Small intestine (tissue), 7 donors: ENCODE measurements around the gene EFNA4. TPM values are rescaled to one million over a fixed set of nuclear protein-coding genes. Genes with fewer than 3 reads are reported as not detected.

Experiments
- DNase-seq, 2 donors: peaks; one replicate each; pipeline versions ENCODE4 v3.0.0 to v3.0.0-alpha.2; 2013
- FAIRE-seq: peaks from 2 replicates; lab custom pipeline; 2012; peaks lifted over from hg19 to GRCh38; lab: Jason Lieb, UNC
- H3K27ac ChIP-seq, 3 donors: one replicate each; pipeline ENCODE4 v1.5.1; 2013; ENCODE audit warnings: low read length in 2 of 3, mild to moderate bottlenecking in 2 of 3, control low read depth in 1 of 3, inconsistent platforms in 1 of 3, low read depth in 1 of 3, moderate library complexity in 1 of 3
- H3K27me3 ChIP-seq, 3 donors: one replicate each; pipeline ENCODE4 v1.6.1; 2013; ENCODE audit warnings: low read length in 3 of 3, inconsistent platforms in 1 of 3; ENCODE audit not compliant: control insufficient read depth in 3 of 3, insufficient read depth in 3 of 3
- H3K36me3 ChIP-seq, 3 donors: one replicate each; pipeline ENCODE4 v1.6.1; 2013; ENCODE audit warnings: low read length in 3 of 3, inconsistent platforms in 1 of 3, low read depth in 1 of 3, mild to moderate bottlenecking in 1 of 3, moderate library complexity in 1 of 3; ENCODE audit not compliant: control insufficient read depth in 3 of 3, insufficient read depth in 2 of 3
- H3K4me1 ChIP-seq, 3 donors: one replicate each; pipeline ENCODE4 v1.6.1; 2013; ENCODE audit warnings: low read length in 2 of 3, inconsistent platforms in 1 of 3, low read depth in 1 of 3, mild to moderate bottlenecking in 1 of 3, moderate library complexity in 1 of 3; ENCODE audit not compliant: control insufficient read depth in 3 of 3, insufficient read depth in 2 of 3
- H3K4me3 ChIP-seq, 3 donors: one replicate each; pipeline ENCODE4 v1.5.1; 2013; ENCODE audit warnings: low read length in 3 of 3, control low read depth in 1 of 3, inconsistent platforms in 1 of 3, low read depth in 1 of 3, mild to moderate bottlenecking in 1 of 3, moderate library complexity in 1 of 3
- H3K9me3 ChIP-seq, 2 donors: one replicate each; pipeline ENCODE4 v1.6.1; 2013; ENCODE audit warnings: low read depth in 1 of 2, low read length in 1 of 2; ENCODE audit not compliant: control insufficient read depth in 2 of 2, insufficient read depth in 1 of 2
- WGBS, 3 donors: extraction: QIAGEN DNeasy Blood & Tissue Kit; methylation state at CpG; one replicate each; pipeline ENCODE4 v1.1.7; 2013; 5-methylcytosine and 5-hydroxymethylcytosine counted together
- polyA plus RNA-seq, 4 donors: library from polyadenylated mRNA; stranded (reverse) in 3 of 4; unstranded in 1 of 4; fragments of 200-250 nt in 3 of 4; fragments of 120-200 nt in 1 of 4; gene quantifications; one replicate each; pipeline versions ENCODE4 v1.2.1 to v1.2.3, GENCODE V29; 2013
- donor health status: healthy with polysubstance abuse.
- donor health status: control.
- donor health status: control.
- donor health status: Bipolar disorder and iron deficiency.
- donor health status: healthy.

EFNA4 gene
- polyA plus RNA-seq, 4 donors: 16.8 to 41.3 (median 17.4) TPM

DNA sequence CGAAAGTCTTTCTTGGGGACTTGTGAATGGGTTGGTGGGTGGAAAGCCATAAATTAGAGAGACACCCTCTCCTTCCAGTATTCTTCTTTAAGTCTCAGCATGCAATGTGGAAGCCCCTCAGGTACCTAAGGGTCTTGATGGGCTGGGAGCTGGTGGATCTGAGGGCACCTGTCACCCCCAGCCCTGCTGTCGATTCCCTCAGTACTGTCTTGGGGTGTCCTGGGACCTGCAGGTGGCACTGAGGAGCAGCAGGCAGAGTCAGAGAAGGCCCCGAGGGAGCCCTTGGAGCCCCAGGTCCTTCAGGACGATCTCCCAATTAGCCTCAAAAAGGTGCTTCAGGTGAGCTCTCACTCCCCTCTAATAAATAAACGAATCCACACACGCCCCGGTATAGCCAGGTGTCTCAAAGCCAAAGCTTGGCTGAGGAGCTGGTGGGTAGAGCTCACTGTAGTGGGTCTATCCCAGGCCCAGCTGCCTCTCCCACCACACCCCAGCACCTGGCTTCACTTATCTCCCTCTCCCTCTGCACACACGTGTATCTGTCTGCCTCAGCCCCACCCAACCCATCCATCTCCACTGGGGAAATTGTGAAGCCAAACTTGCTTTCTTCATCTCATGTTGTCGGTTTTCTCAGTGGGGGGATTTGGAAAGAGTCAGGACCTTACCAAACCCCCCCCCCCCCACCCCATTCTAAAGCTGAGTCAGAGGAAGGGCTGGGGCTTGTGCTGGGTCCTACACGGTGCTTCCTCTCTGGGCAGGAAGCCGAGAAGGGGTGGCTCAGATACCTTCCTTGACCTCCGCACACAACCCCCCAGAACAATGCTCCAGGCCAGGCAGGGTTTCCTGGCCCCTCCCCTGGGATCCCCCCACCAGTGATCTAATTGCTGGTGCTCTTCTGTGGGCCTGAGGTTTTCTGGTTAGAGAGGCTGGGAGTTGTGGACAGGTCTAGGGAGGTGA lies 10.8 kb upstream of the EFNA4 start:
- Histone ChIP-seq H3K27ac (peak overlapping the region in 2 of 3 donors; percentile 15 to 78), H3K36me3 (peaks cover 3 to 31% (median 4%) of the 10 kb centered on the region in 3 donors), H3K9me3 (no peaks in the 10 kb centered on the region), H3K4me1 (peaks cover 3 to 36% (median 4%) of the 10 kb centered on the region in 3 donors), H3K4me3 (peak overlapping the region; percentile 3 to 65 (median 57)), H3K27me3 (no peaks in the 10 kb centered on the region)
- 26 to 38% (median 35%) methylated on average over 12 of the region's 12 CpGs for WGBS, 3 donors
- DNase-seq (peak; percentile 50 to 72), FAIRE-seq (no peak)

DNA sequence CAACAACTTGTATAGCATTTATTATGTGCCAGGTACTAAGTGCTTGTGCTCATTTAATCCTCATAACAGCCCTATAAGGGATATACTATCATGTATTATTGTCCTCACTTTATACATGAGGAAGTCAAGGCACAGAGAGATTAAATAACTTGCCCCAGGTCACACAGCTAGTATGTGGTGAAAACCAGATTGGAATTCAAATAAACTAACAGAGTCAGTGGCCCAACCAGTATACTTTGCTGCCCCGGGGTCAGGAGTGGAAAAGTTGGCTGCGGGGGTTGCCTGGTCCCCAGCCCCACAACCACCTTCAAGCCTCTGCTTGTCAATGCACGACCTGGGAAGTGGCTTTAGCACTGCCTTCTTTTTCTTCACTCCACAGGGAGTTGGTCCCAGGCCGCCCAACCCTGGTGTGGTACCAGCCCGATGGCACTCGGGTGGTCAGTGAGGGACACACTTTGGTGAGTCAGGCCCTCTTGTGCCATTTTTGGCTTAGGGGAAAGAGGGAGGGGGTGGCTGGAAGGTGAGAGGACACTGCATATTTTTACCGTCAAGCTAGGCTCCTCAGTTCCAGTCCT lies 9.9 kb upstream of the EFNA4 start:
- no peak for DNase-seq
- Histone ChIP-seq H3K4me3 (no peak overlapping the region), H3K27ac (no peak overlapping the region), H3K36me3 (peaks cover 4 to 40% (median 4%) of the 10 kb centered on the region in 3 donors), H3K27me3 (no peaks in the 10 kb centered on the region), H3K9me3 (no peaks in the 10 kb centered on the region), H3K4me1 (peaks cover 3 to 34% (median 3%) of the 10 kb centered on the region in 3 donors)
- WGBS, 3 donors: 88 to 95% (median 92%) methylated on average over 7 of the region's 7 CpGs
- FAIRE-seq: no peak

DNA sequence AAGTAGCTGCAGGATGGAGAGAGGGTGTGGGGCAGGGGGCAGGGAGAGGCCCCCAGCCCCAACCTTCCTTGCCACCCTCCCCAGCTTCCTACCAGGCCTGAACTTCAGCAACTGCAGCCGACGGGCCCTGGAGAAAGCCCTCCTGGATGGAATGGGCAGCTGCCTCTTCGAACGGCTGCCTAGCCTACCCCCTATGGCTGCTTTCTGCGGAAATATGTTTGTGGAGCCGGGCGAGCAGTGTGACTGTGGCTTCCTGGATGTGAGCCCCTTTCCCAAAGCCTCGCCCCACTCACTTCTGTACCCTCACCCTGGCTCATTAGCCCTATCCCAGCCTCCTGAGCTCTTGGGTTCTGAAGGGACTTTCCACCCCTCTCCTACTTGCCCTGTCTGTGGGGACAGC lies 6.4 kb upstream of the EFNA4 start:
- Histone ChIP-seq H3K4me3 (no peak overlapping the region), H3K4me1 (peaks cover 1 to 18% (median 3%) of the 10 kb centered on the region in 3 donors), H3K27me3 (peaks cover 0 to 3% (median 0%) of the 10 kb centered on the region in 3 donors), H3K27ac (no peak overlapping the region), H3K36me3 (peaks cover 4 to 55% (median 6%) of the 10 kb centered on the region in 3 donors), H3K9me3 (no peaks in the 10 kb centered on the region)
- DNase-seq: no peak
- WGBS, 3 donors: 95 to 97% (median 95%) methylated on average over 6 to 8 of the region's 8 CpGs
- no peak for FAIRE-seq

DNA sequence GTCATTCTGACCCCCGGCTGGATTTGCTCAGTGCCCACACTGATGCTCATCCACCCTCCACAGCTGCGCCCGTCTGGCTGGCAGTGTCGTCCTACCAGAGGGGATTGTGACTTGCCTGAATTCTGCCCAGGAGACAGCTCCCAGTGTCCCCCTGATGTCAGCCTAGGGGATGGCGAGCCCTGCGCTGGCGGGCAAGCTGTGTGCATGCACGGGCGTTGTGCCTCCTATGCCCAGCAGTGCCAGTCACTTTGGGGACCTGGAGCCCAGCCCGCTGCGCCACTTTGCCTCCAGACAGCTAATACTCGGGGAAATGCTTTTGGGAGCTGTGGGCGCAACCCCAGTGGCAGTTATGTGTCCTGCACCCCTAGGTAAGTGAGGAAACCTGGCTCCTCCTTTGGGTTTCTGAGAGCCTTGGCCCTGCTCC lies 5.7 kb upstream of the EFNA4 start:
- no peak overlapping the region for H3K4me3 ChIP-seq
- FAIRE-seq (no peak), DNase-seq (no peak)
- peaks cover 4 to 55% (median 6%) of the 10 kb centered on the region in 3 donors for H3K36me3 ChIP-seq
- no peaks in the 10 kb centered on the region for H3K9me3 ChIP-seq
- 93 to 96% (median 95%) methylated on average over 13 of the region's 13 CpGs for WGBS, 3 donors
- H3K27me3 ChIP-seq: peaks cover 0 to 4% (median 0%) of the 10 kb centered on the region in 3 donors
- H3K4me1 ChIP-seq: peaks cover 4 to 18% (median 6%) of the 10 kb centered on the region in 3 donors
- H3K27ac ChIP-seq: no peak overlapping the region

DNA sequence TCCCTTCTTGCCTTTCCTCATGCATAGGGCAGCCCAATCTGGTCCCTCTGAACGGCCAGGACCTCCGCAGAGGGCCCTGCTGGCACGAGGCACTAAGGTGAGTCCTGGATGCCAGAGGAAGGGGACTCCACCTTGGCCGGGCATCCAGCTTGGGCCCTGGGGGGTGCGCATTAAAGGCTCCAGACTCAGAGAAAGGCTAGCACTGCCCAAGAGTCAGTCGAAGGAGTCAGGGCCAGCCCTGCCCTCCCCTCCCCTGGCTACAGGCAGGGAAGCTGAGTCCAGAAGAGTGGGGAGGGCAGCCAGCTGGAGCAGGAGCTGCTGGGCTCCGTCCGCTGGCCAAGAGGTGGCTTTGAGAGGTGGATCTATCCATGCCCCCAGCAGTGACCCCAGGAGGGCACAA lies 2.8 kb upstream of the EFNA4 start:
- DNase-seq (no peak), FAIRE-seq (no peak)
- Histone ChIP-seq H3K36me3 (peaks cover 2 to 48% (median 2%) of the 10 kb centered on the region in 3 donors), H3K9me3 (no peaks in the 10 kb centered on the region), H3K4me3 (no peak overlapping the region), H3K27ac (no peak overlapping the region), H3K27me3 (peaks cover 0 to 4% (median 0%) of the 10 kb centered on the region in 3 donors), H3K4me1 (peaks cover 6 to 37% (median 7%) of the 10 kb centered on the region in 3 donors)
- 86 to 88% (median 87%) methylated on average over 8 of the region's 8 CpGs for WGBS, 3 donors

DNA sequence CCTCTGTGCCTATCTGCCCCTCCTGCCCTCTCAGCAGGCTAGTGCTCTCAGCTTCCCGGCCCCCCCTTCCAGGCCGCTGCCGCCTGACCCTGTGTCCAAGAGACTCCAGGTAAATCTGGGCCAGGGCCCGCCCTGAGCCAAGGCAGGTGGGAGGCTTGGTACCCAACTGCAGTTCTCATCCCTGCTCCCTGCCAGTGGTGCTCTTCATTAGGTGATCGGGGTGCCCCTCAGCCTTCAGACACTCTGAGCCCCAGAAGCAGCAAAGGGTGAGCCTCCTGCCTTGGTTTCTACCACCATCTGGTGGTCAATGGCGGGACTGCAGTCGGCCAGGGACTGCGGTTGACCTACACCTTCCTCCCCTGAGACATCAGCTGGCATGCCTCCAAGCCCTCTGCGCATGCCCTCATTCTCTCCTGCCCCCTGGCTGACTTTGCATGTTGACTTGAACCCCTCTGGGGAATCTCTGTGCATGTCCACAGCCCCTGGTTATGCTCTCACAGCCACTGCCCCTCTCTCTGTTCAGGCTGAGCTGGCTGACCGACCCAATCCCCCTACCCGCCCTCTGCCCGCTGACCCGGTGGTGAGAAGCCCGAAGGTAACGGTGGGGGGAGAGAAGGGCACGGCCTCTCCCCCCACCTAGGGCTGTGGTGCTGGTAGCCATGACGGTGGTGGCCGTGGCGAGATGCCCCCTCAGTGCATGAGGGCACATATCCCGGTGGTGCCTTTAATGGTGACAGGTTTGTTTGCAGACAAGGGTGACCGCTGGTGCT lies 2.0 kb upstream of the EFNA4 start:
- H3K27ac ChIP-seq: no peak overlapping the region
- peaks cover 2 to 49% (median 2%) of the 10 kb centered on the region in 3 donors for H3K36me3 ChIP-seq
- H3K9me3 ChIP-seq: no peaks in the 10 kb centered on the region
- no peak for FAIRE-seq
- WGBS, 3 donors: 24 to 32% (median 28%) methylated on average over 21 of the region's 21 CpGs
- peaks cover 6 to 45% (median 7%) of the 10 kb centered on the region in 3 donors for H3K4me1 ChIP-seq
- H3K27me3 ChIP-seq: peaks cover 0 to 4% (median 0%) of the 10 kb centered on the region in 3 donors
- no peak overlapping the region for H3K4me3 ChIP-seq
- DNase-seq: peak; percentile 89 to 94

DNA sequence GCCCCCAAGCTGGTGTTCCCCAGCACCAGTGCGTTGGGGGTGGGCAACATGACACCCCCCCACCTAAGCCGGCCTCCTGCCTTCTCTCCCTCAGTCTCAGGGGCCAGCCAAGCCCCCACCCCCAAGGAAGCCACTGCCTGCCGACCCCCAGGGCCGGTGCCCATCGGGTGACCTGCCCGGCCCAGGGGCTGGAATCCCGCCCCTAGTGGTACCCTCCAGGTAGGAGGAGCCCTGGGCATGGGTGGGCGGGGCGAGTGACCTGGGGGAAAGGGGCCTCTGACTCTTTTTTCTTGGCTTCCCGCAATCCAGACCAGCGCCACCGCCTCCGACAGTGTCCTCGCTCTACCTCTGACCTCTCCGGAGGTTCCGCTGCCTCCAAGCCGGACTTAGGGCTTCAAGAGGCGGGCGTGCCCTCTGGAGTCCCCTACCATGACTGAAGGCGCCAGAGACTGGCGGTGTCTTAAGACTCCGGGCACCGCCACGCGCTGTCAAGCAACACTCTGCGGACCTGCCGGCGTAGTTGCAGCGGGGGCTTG lies 1.3 kb upstream of the EFNA4 start:
- 11 to 32% (median 31%) methylated on average over 17 to 29 of the region's 29 CpGs for WGBS, 3 donors
- peaks cover 0 to 4% (median 0%) of the 10 kb centered on the region in 3 donors for H3K27me3 ChIP-seq
- H3K4me3 ChIP-seq: peak overlapping the region in 2 of 3 donors; percentile 10 to 88
- H3K27ac ChIP-seq: peak overlapping the region in 1 of 3 donors; percentile 12
- H3K36me3 ChIP-seq: peaks cover 2 to 49% (median 2%) of the 10 kb centered on the region in 3 donors
- H3K4me1 ChIP-seq: peaks cover 6 to 52% (median 7%) of the 10 kb centered on the region in 3 donors
- no peak for FAIRE-seq
- DNase-seq: no peak
- no peaks in the 10 kb centered on the region for H3K9me3 ChIP-seq
